ENCODE results near the gene IGSF21.

The IGSF21 gene

DNA sequence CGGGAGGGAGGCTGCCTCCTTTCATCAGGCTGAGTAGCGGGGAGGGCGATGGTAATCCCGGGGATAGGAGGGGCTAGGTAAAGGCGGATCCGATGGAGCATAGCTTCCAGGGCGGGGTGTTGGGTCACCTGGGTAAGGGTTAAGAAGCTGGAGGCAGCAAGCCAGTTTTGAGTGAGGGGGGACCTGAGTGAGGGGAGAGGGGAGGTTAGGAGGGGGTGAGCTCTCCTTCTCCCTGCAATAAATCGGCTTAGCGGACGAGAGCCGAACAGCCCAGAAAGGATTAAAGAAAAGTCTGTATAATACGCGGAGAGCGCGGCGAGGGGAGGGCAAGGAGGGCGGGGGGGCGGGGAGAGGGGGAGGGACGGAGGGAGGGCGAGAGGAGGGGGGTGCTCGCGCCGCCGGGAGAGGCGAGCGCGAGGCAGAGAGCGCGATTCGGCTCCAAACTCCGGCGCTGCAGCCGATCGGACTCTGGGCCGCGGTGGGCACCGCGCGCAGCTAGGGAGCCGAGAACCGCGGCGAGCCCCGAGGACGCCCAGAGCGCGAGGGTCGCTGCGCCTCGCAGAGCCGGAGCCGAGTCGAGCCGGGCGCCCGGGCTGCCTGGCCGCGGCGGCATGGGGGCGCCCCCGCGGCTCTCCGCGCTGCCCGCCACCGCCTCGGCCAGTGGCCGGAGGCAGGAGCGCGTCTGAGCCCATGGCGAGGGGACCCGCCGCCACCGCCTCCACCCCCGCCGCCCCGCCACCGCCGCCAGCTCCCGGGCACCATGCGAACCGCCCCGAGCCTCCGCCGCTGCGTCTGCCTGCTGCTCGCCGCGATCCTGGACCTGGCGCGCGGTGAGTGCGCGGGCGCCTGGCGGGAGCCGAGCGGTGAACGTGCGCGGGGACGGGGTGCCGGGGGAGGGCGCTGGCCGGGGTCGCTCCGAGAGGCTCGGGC lies at the start of gene IGSF21:
Gene IGSF21 (plus strand): TSS at position 430 of the 930 bp plus-strand sequence. CDS start 331 bp downstream, at position 761.
- no peak for DNase-seq (ENCODE audit: low read depth)

DNA sequence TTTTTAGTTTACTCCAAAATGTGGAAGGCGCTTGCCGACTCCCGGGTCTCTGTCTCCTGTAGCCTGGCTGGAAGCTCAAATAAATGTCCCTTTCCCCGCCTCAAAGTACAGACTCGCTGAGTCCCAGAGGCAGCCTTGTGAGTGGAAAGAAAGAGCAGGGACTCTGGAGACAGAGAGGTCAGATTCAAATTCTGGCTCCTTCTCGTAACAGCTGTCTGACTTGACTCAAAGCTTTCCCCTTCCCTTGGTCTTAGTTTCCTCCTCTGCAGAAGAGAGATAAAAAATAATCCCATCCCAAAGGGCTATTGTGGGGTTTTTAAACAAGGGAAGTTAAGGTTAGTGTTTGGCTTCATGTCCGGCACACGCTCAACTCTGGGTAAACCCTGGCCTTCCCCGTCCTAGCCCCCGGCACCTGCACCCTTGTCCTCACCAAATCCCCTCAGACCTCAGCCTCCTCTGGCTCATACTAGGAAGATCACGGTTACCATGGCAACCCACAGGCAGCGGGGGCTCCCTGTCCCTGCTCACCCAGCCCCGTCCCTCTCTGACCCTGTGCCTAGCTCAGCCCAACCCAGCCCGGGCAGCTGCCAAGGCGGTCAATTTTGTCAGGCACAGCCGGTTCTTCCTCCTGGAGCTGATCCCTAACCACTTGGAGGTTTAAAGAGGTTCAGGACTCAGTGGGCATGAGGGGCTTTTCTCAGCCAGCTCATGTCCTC lies 49.2 kb upstream of the IGSF21 start:
- DNase-seq (ENCODE audit: low read depth): no peak

DNA sequence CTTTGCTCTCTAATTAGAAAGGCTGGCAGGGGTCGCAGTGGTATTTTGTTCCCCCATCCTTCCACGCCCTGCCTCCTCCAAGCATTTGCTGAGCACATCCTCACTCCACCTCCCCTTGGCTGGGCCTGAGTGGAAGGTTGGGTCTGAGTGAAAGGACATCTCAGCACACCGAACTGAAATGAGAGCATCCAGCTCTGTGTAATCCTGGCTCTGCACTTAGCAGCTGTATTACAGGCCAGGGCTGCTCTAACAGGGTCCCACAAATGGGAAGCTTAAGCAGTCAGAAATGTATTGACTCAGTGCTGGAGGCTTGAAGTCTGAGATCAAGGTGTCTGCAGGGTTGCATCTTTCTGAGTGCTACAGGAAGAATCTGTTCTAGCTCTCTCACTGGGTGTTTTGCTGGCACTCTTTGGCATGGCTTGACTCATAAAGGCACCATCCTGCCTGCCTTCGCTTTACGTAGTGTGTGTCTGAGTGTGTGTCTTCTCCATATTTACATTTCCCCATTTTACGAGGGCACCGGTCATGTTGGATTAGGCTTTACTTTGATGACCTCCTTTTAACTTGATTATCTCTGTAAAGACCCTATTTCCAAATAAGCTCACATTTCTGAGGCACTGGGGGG lies 48.5 kb upstream of the IGSF21 start:
- no peak for DNase-seq (ENCODE audit: low read depth)

DNA sequence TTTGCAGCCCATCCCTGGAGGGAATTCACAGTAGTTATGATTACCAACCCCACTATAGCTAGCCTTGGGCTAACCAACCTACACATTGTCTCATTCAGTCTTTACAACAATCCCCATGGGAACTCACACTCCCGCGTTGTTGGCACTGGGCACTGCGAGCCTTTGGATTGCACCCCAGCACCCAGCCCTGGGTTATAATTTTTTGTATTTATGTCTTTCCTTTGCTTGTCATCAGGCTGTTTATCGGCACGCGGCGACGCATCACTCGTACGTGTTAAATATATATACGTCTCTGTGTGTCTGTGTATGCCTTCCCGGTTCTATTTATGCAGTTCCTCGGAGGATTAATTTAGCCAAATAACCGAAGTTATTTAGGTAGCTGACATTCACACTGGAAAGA lies 47.2 kb upstream of the IGSF21 start:
- DNase-seq (ENCODE audit: low read depth): no peak

DNA sequence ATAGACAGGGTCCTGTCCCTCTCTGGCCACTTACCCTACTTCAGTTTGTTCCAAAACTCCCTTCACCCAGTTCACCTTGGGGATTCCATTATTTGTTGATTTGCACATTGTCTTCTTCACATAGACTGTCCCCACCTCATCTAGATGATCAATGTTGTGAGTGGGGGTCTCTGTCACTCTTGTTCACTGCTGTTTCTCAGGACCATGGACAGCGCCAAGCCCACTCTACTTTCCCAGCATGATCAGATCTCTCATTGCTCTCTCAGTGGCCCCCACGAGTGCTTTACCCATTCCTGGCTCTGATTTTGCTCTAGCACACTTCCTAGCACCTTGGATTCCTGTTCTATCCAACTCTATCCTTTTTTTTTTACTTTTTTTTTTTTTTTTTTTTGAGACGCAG lies 45.4 kb upstream of the IGSF21 start:
- no peak for DNase-seq (ENCODE audit: low read depth)

DNA sequence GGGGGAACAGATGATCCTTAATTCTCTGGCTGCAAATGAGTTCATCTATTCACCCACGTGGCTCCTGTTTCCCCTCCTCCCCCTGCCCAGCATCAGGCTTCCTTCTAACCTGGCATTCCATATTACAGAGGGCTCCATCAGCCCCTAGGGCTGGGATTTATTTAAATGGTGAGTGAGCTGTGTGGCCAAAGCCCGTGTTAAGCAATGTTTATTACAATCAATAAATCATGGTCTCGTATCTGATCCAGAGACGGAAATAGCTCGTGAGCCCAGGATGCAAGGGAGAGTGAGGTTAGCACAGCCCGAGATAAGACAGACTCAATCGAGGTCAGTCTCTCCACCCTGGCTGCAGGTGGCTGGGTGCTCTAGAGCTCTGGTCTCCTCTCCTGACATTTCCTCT lies 43.1 kb upstream of the IGSF21 start:
- no peak for DNase-seq (ENCODE audit: low read depth)

DNA sequence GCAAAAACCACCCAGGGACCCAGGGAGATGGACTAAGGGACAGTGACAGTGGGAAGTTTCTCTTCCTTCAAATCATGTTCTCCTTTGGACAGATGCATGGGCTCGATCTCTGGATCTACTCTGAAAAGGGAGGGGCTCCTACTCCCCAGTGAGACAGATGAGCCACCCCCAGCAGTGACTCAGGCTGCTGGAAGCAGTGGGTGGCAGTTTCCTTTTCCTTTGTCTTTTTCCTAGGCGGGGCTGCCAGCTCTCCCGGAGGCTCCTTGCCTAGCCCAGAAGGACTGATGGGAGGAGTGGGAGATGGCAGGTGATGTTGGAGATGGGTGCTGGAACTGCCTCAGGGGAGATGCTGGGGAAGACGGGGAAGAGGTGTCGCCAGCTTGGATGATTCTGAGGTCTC lies 41.0 kb upstream of the IGSF21 start:
- DNase-seq (ENCODE audit: low read depth): no peak

DNA sequence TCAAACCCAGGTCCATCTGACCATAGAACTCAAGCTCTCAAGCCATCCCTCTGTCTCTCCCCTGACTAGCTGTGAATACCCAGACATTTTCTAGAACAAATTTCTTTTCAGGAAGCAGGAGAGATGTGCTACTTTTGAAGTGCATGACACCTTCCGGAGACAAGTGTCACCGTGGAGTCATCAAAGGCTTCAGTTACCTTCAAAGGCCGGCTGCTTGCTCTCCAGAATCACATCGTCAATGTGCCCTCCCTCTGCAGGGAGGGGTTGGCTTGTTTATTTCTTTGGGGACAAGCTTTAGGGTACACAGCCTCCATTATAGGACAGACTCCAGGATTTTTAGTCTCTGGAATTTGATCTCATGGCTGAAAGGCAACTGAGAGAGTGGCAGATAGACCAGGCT lies 37.7 kb upstream of the IGSF21 start:
- no peak for DNase-seq (ENCODE audit: low read depth)

DNA sequence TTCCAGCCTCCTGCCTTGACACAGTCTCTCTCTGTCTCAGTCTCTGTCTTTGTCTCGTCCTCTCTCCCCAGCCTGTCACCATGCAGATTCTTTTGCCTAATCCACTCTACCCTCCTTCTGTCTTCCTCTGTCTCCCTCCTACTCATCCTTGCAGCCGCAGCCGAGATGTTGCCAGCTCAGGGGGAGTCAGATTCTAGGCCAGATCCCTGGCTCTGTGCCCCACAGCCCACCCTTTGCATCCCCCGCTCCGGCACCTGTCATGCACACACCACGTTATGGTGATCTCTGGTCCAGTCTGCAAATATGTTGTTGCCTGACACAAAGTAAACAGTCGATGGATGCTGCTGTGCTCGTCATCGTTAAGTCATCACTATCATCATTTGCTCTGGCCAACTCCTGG lies 35.5 kb upstream of the IGSF21 start:
- DNase-seq (ENCODE audit: low read depth): no peak

DNA sequence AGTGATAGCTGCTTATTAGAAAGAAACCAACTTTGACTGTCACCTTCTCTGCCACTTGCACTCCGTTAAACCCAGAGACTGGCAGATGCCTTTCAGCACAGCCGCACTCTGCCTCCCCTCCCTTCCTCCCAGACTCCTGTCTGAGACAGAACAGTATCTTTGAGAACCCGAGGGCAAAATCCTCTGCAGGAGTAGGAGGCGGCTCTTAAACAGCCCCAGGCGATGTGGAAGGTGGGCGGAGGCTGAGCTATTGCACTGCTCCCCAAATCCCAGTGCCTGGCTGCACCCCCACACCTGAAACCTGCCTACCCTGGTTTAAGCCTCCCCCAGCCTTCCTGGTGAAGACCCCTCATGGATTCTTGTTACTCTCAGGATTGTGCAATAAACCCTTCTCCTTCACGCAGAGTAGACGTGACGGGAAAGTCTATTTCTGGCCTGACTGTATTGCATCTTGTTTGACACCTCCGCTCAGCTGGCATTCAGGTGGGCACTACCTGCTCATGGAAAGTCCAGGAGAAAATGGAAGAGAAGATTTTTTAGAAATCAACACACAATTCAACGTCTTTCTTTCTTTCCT lies 34.4 kb upstream of the IGSF21 start:
- no peak for DNase-seq (ENCODE audit: low read depth)

DNA sequence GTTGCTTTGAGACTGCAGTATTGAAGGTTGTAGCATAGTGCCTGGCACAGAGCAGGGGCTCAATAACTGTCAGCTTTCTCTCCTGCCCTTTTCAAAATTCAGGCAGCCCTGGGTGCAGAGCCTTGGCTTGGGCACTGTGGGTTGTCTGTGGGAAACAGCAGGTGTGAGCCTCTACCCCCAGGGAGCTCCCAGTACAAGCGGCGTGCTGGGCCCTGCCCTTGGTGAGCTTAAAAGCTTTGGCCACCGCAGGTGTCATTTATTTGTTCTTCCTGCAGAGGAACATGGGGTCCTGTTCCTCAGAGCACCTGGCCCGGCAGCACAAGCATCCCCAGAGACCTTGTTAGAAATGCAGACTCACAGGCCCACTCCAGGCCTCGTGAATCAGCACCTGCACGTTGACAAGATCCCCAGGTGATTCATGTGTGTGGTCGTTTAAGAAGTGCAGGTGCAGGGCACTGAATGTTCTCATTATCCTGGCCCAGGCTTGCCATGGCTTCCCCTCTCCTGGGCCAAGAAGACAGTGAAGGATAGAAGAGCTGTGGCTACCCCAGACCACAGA lies 29.9 kb upstream of the IGSF21 start:
- no peak for DNase-seq (ENCODE audit: low read depth)

DNA sequence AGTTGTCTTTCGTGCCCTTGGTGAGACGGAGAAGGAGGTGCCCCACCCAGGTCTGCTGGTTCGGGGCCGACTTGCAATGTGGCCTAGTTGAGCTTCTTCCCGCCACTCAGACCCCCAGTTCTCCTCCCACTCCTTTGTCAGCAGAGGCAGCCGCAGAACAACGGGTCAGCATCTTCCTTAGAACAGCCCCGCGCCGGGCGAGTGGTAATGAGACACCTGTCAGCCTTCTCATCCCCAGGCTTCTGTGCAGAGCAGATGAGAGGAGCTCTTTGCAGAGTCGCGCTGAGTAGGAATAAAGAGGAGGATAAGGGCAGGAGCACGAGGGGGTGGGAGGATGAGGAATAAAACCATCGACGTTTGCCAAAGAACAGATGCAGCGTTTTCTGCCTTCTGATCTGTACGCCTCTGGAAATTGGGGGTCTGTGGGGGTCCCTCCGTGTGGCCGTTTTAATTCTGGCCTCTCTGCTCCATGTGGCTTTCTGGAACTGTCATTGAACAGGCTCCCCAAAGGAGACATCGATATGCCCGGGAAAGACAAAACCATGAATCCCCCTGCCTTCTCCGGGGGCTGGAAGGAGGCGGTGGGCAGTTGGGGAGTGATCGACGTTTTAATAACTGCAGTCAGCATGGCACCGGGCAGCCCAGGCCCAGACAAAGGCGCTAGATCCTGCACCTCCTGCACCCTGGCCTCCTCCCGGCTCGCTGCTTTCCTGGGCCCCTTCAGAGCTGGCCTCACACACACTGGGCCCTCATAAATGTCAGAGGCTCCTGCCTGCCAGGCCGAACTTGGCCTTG lies 27.5 kb upstream of the IGSF21 start:
- DNase-seq (ENCODE audit: low read depth): no peak

DNA sequence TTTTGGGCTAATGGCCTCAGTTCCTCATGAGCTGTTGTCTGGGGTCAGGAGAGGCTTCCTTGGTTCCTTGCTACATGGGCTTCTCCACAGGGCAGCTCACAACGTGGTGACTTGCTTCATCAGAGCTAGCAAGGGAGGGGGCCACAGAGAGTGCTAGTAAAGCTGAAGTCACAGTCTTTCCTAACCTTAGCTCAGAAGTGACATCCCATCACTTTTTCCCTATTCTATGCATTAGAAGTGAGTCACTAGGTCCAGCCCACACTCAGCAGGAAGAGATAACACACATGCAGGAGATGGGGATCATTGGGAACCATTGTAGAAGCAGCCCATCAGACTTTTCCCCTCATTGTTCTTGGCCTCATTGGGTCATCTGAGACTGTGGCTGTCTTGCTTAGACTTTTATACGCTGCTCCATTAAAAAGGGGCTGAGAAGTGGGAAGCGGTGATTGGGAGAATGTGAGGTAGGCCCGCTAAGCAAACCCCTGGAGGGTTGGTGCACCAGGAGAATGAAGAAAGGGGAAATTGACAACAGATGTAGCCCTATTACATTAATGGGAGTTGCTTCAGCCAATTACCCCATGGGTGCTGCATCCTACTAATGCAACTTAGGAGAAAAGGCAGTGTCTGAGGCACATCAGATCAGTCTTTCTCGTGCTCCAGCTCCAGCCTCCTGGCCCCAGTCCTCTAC lies 22.1 kb upstream of the IGSF21 start:
- DNase-seq (ENCODE audit: low read depth): no peak

DNA sequence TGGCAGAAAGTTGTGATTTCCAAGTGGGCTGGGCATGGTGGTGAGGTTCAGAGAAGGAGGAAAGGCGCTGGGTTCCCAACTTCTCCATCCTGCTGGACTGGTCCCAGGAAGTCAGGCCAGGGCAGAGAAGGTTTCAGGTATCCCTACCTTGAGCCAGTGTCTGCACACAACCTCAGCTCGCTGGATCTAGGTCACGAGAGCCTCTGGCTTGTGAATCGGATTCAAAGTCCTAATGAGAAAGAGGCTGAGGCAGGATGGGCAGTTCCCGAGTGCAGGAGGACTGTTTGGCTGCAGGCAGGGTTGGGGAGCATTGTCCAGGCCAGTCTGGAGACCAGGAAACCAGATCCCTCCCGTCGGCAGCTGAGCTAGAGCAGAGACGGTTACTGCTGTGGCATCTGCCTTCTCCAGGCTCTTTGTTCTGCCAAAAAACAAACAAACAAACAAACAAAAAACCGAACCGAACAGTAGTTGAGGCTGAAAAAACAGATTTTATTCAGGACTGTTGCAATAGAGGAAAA lies 19.5 kb upstream of the IGSF21 start:
- DNase-seq (ENCODE audit: low read depth): no peak

DNA sequence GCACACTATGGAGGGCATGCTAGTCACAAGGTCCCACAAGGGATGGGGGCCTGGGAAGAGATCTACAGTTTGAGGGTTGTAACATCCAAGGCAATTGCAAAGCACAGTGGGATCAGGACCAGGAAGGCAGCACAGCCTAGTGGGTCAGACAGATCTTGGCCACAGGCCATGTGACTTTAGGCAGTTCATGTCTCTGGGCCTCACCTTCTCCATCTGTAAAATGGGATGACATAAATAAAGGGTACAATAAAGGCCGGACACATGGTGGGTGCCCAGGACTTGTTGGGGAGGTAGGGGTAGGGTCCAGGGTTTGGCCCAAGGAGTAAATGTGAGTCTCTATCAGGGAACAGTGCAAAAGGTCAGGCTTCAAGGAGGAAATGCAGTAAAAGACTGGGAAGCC lies 18.1 kb upstream of the IGSF21 start:
- DNase-seq (ENCODE audit: low read depth): no peak

DNA sequence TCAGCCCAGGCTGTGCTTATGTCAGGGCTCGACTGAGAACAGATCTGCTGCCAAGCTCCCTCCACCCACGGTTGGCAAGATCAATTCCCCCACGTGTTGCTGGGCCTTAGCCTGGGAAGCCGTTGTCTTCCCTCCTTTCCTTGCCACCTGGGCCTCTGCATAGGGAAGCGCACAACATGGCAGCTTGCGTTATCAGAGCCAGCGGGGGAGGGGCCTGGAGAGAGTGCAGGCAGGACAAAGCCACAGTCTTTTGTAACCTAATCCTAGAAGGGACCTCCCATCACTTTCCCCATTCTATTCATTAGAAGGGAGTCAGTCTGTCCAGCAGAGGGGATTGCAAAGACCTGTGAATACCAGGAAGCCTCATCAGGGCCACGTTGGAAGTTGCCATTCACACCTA lies 17.0 kb upstream of the IGSF21 start:
- DNase-seq (ENCODE audit: low read depth): no peak

DNA sequence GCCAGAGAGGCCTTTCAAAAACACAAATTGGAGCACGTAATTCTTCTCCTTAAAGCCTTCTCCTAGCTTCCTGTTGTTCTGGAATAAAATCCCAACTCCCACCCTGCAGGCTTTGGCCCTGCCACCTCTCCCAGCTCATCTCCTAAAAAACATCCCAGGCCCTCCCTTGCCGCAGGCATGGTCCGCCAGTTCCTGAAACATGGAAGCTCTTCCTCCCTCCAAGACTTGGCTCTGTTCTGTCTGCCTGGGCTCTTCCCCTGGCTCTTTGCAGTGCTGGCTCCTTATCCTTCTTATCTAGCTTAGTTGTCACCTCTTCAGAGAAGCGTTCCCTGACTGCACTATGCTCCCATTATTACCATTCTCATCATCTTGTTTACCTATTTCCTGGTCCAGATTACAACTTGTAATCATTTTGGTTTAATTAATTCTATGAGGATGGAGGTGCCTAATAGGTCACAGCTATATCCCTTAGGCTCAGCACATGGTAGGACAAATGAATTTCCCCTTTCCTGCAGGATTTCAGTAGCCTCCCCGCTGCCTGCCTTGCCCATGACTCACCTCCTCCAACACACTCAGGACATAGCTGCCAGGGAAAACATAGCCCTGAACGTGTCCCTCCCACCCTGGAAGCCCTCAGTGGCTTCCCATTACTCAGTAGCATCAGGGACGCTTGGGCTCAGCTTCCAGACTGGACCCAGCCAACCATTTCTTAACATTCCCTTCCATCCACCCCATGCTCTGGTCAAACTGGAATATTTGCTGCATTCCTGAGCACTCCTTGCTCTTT lies 15.7 kb upstream of the IGSF21 start:
- no peak for DNase-seq (ENCODE audit: low read depth)

DNA sequence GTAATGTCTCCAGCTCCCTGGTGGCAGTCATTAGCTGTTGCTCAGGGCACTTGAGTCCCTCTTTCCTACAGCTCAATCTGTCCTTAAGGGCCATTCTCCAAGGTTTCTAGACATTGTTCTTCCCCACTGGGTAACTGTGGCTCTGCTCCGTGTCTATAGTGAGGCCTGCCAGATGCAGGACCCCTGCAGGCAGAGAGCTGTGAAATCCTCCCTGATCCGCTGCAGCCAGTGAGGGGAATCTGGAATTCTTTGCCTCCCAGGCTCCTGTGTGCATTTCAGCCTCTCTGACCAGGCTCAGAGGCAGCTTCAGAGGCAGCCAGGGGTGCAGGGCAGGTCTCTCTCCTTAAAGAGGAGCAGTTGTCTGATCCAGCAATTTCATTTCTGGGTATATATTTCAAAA lies 14.4 kb upstream of the IGSF21 start:
- DNase-seq (ENCODE audit: low read depth): no peak

DNA sequence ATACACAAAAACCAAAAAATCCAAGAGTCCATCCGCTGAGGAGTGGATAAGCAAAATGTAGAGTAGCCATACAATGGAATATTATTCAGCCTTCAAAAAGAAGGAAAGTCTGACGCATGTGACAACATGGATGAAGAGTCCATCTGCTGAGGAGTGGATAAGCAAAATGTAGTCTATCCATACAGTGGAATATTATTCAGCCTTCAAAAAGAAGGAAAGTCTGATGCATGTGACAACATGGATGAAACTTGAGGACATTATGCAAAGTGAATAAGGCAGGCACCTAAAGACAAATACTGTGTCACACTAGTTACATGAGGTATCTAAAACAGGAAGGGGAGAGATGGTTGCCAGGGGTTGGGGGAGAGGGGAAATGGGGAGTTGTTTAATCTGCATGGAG lies 14.0 kb upstream of the IGSF21 start:
- DNase-seq (ENCODE audit: low read depth): no peak

DNA sequence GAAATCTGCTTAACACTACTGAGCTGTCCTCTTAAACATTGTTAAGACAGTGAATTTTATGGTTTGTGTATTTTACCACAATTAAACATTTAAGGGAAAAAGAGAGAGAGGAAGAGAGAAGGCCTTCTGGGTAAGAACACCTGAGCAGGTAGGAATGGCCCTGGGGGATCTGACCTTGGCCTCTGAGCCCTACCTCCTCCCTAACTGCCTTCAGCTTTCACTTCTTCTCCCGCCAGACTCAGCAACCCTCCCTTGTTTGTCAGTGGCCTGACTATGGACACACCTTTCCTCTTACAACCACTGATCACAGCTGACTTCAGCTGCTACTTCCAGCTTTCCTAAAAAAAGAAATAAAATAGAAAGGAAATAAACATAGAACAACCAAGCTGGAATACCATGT lies 13.5 kb upstream of the IGSF21 start:
- no peak for DNase-seq (ENCODE audit: low read depth)
